ENCODE measurements around the gene PNPLA6. TPM values are rescaled to one million over a fixed set of nuclear protein-coding genes. Genes with fewer than 3 reads are reported as not detected.

Gene PNPLA6
- total RNA-seq, 4 donors from 2014 or later = 115 to 435 (median 147) TPM

GRCh38 chr19:7492142-7492541 is 43.4 kb upstream of the PNPLA6 start:
- no peak overlapping the region for H3K27ac ChIP-seq
- 48 to 72% methylated on average over 3 to 4 of the region's 4 CpGs for WGBS, 2 donors (ENCODE audit: low coverage in 1 of 2)

GRCh38 chr19:7492558-7492957 is 43.0 kb upstream of the PNPLA6 start:
- in situ Hi-C loops (cut with MboI; ENCODE audit: low pct_ligation_motif_present in 1 of 4, low pct_unique_long_range_greater_than_20kb in 1 of 4, low sequenced_read_pairs in 3 of 4) = no loop called here
- intact Hi-C loops (cut with DNase I; ENCODE audit: low total_unique reads) = no loop called here
- Histone ChIP-seq H3K4me1 (peaks cover 0 to 23% (median 10%) of the 10 kb centered on the region in 4 donors), H3K27ac (no peak overlapping the region), H3K4me3 (no peak overlapping the region), H3K27me3 (no peaks in the 10 kb centered on the region), H3K36me3 (no peaks in the 10 kb centered on the region), H3K9me3 (no peaks in the 10 kb centered on the region)
- TF ChIP-seq POLR2AphosphoS5 (IDR thresholded peaks at IDR 0.05) (no peak), CTCF (IDR thresholded peaks at IDR 0.05) (no peak), EP300 (IDR thresholded peaks at IDR 0.05; ENCODE audit: low read depth) (no peak), POLR2A (IDR thresholded peaks at IDR 0.05) (no peak)
- WGBS, 2 donors (ENCODE audit: low coverage in 1 of 2) = 69 to 70% methylated on average over 10 to 11 of the region's 11 CpGs
- no peak for DNase-seq

More at GRCh38 chr19:7492142-7492541, 43.4 kb upstream of the PNPLA6 start:
- intact Hi-C loops (cut with DNase I; ENCODE audit: low total_unique reads) (no loop called here), in situ Hi-C loops (cut with MboI; ENCODE audit: low pct_ligation_motif_present in 1 of 4, low pct_unique_long_range_greater_than_20kb in 1 of 4, low sequenced_read_pairs in 3 of 4) (no loop called here)
- no peaks in the 10 kb centered on the region for H3K9me3 ChIP-seq
- no peaks in the 10 kb centered on the region for H3K36me3 ChIP-seq
- H3K27me3 ChIP-seq = no peaks in the 10 kb centered on the region
- H3K4me3 ChIP-seq = no peak overlapping the region
- H3K4me1 ChIP-seq = peaks cover 0 to 23% (median 10%) of the 10 kb centered on the region in 4 donors
- TF ChIP-seq POLR2AphosphoS5 (IDR thresholded peaks at IDR 0.05) (no peak), POLR2A (IDR thresholded peaks at IDR 0.05) (no peak), EP300 (IDR thresholded peaks at IDR 0.05; ENCODE audit: low read depth) (no peak), CTCF (IDR thresholded peaks at IDR 0.05) (no peak)
- no peak for DNase-seq

GRCh38 chr19:7494416-7495098 is 41.0 kb upstream of the PNPLA6 start:
- intact Hi-C loops (cut with DNase I; ENCODE audit: low total_unique reads) (no loop called here), in situ Hi-C loops (cut with MboI; ENCODE audit: low pct_ligation_motif_present in 1 of 4, low pct_unique_long_range_greater_than_20kb in 1 of 4, low sequenced_read_pairs in 3 of 4) (no loop called here)
- Histone ChIP-seq H3K4me3 (no peak overlapping the region), H3K27me3 (no peaks in the 10 kb centered on the region), H3K9me3 (no peaks in the 10 kb centered on the region), H3K4me1 (peaks cover 0 to 11% (median 0%) of the 10 kb centered on the region in 4 donors), H3K27ac (peak overlapping the region; percentile 46 to 78 (median 68)), H3K36me3 (no peaks in the 10 kb centered on the region)
- TF ChIP-seq POLR2AphosphoS5 (IDR thresholded peaks at IDR 0.05) = no peak
- TF ChIP-seq CTCF (IDR thresholded peaks at IDR 0.05) = peak in 1 of 5 experiments; percentile 26
- no peak for DNase-seq
- 46 to 73% methylated on average over 2 to 13 of the region's 13 CpGs for WGBS, 2 donors (ENCODE audit: low coverage in 1 of 2)

GRCh38 chr19:7497292-7497691 is 38.2 kb upstream of the PNPLA6 start:
- Histone ChIP-seq H3K27ac (no peak overlapping the region), H3K4me1 (peaks cover 0 to 15% (median 9%) of the 10 kb centered on the region in 4 donors), H3K36me3 (no peaks in the 10 kb centered on the region), H3K9me3 (no peaks in the 10 kb centered on the region), H3K27me3 (peaks cover 13% of the 10 kb centered on the region), H3K4me3 (no peak overlapping the region)
- intact Hi-C loops (cut with DNase I; ENCODE audit: low total_unique reads) = no loop called here
- no peak for DNase-seq
- in situ Hi-C loops (cut with MboI; ENCODE audit: low pct_ligation_motif_present in 1 of 4, low pct_unique_long_range_greater_than_20kb in 1 of 4, low sequenced_read_pairs in 3 of 4) = no loop called here
- WGBS, 2 donors (ENCODE audit: low coverage in 1 of 2) = 57% methylated on average over 7 of the region's 7 CpGs; no CpG with 5 or more reads in 1 of the 2 donors
- TF ChIP-seq POLR2A (IDR thresholded peaks at IDR 0.05) (no peak), CTCF (IDR thresholded peaks at IDR 0.05) (peak; percentile 15 to 32 (median 29))

All from transverse colon (tissue), 4 donors.